Neural progenitor cell (in vitro differentiated cells): ENCODE measurements around the gene ETV6. TPM values are rescaled to one million over a fixed set of nuclear protein-coding genes. Genes with fewer than 3 reads are reported as not detected.

Source experiments
- DNase-seq: peaks from one replicate; pipeline ENCODE4 v3.0.0-alpha.2; 2016; ENCODE audit warnings: low spot score
- H2AFZ ChIP-seq: fragments of 200-600 bp; sonication (generic); replicated peaks from 2 replicates; pipeline ENCODE4 v1.6.1; 2016; ENCODE audit warnings: antibody characterized with exemption
- H3F3A ChIP-seq: fragments of 200-600 bp; sonication (generic); 2 replicates; pipeline ENCODE4 v1.6.1; 2016; ENCODE audit warnings: antibody characterized with exemption, low read depth
- H3K27ac ChIP-seq: fragments of 200-600 bp; sonication (generic); 2 replicates; pipeline ENCODE4 v1.5.1; 2016; ENCODE audit warnings: mild to moderate bottlenecking
- H3K27me3 ChIP-seq: fragments of 200-600 bp; sonication (generic); 2 replicates; pipeline ENCODE4 v1.6.1; 2016; ENCODE audit warnings: mild to moderate bottlenecking, moderate library complexity
- H3K36me3 ChIP-seq: fragments of 200-600 bp; sonication (generic); 2 replicates; pipeline ENCODE4 v1.5.1; 2016
- H3K4me1 ChIP-seq: fragments of 200-600 bp; sonication (generic); 2 replicates; pipeline ENCODE4 v1.6.1; 2016; ENCODE audit warnings: mixed run types
- H3K4me2 ChIP-seq: fragments of 200-600 bp; sonication (generic); 2 replicates; pipeline ENCODE4 v1.6.1; 2016
- H3K4me3 ChIP-seq: fragments of 200-600 bp; sonication (generic); 2 replicates; pipeline ENCODE4 v1.5.1; 2016
- H3K79me2 ChIP-seq: fragments of 200-600 bp; sonication (generic); 2 replicates; pipeline ENCODE4 v1.6.1; 2016; ENCODE audit warnings: low read depth
- H3K9ac ChIP-seq: fragments of 200-600 bp; sonication (generic); 2 replicates; pipeline ENCODE4 v1.6.1; 2016
- H3K9me3 ChIP-seq: fragments of 200-600 bp; sonication (generic); 2 replicates; pipeline ENCODE4 v1.5.1; 2016; ENCODE audit warnings: low read depth
- H4K20me1 ChIP-seq: fragments of 200-600 bp; sonication (generic); 2 replicates; pipeline ENCODE4 v1.6.1; 2016; ENCODE audit warnings: low read depth
- H3K27ac Mint-ChIP-seq: 3 replicates; pipeline ENCODE4 v1.8.0; 2021; ENCODE audit warnings: mixed read lengths
- H3K27me3 Mint-ChIP-seq: 2 replicates; pipeline ENCODE4 v1.8.0; 2022; ENCODE audit warnings: low read depth, mild to moderate bottlenecking, inconsistent platforms, moderate library complexity, mixed read lengths; ENCODE audit not compliant: insufficient read depth
- H3K36me3 Mint-ChIP-seq: 3 replicates; pipeline ENCODE4 v1.8.0; 2021; ENCODE audit warnings: mixed read lengths
- H3K4me1 Mint-ChIP-seq: 3 replicates; pipeline ENCODE4 v1.8.0; 2021; ENCODE audit warnings: mixed read lengths
- H3K4me3 Mint-ChIP-seq: 3 replicates; pipeline ENCODE4 v1.8.0; 2021; ENCODE audit warnings: mild to moderate bottlenecking, moderate library complexity, mixed read lengths
- H3K9me3 Mint-ChIP-seq: 3 replicates; pipeline ENCODE4 v1.8.0; 2020; ENCODE audit warnings: mixed read lengths
- CTCF ChIP-seq: fragments of 200-600 bp; sonication (generic); IDR thresholded peaks from 2 replicates; pipeline ENCODE4 v1.5.1; 2017; ENCODE audit warnings: antibody characterized with exemption, mild to moderate bottlenecking
- EZH2 ChIP-seq: fragments of 200-600 bp; sonication (generic); IDR thresholded peaks from 2 replicates; pipeline ENCODE4 v1.6.1; 2017; ENCODE audit warnings: antibody characterized with exemption, mild to moderate bottlenecking, moderate library complexity
- EZH2phosphoT487 ChIP-seq: fragments of 200-600 bp; sonication (generic); IDR thresholded peaks from 2 replicates; pipeline ENCODE4 v1.6.1; 2017; ENCODE audit warnings: antibody characterized with exemption
- total RNA-seq: library from RNA; depleted of rRNA; stranded (reverse); fragments of >200 nt; gene quantifications from 2 replicates; pipeline ENCODE4 v1.2.3, GENCODE V29; 2015; ENCODE audit warnings: low replicate concordance

The ETV6 gene
- total RNA-seq, 1 donor from 2014 or later = 6.2 TPM

- H3K4me3 ChIP-seq = no peak overlapping the region
- Mint-ChIP-seq H3K9me3 (no peaks in the 10 kb centered on the region), H3K36me3 (peaks cover 14% of the 10 kb centered on the region), H3K27ac (no peak overlapping the region), H3K27me3 (no peaks in the 10 kb centered on the region), H3K4me3 (no peak overlapping the region), H3K4me1 (peaks cover 26% of the 10 kb centered on the region)
- peaks cover 24% of the 10 kb centered on the region for H3K4me1 ChIP-seq
- H3K36me3 ChIP-seq = no peaks in the 10 kb centered on the region
- no peak overlapping the region for H3K27ac ChIP-seq
- no peak overlapping the region for H3K4me2 ChIP-seq
- H3K9ac ChIP-seq = no peak overlapping the region
- H3K27me3 ChIP-seq = no peaks in the 10 kb centered on the region
- no peaks in the 10 kb centered on the region for H4K20me1 ChIP-seq
- TF ChIP-seq CTCF = no peak
- no peak for TF ChIP-seq EZH2
- no peak for TF ChIP-seq EZH2phosphoT487
- H3F3A ChIP-seq = no peaks in the 10 kb centered on the region
- no peak for DNase-seq
- no peak overlapping the region for H2AFZ ChIP-seq
- no peaks in the 10 kb centered on the region for H3K79me2 ChIP-seq
- no peaks in the 10 kb centered on the region for H3K9me3 ChIP-seq
These were observed 103.1 kb downstream of the ETV6 start for GRCh38 chr12:11752403-11753149.

- H2AFZ ChIP-seq = no peak overlapping the region
- H4K20me1 ChIP-seq = no peaks in the 10 kb centered on the region
- H3F3A ChIP-seq = peaks cover 5% of the 10 kb centered on the region
- TF ChIP-seq CTCF = no peak
- no peak overlapping the region for H3K27ac Mint-ChIP-seq
- H3K9ac ChIP-seq = no peak overlapping the region
- H3K4me1 ChIP-seq = peaks cover 26% of the 10 kb centered on the region
- H3K4me3 Mint-ChIP-seq = no peak overlapping the region
- H3K27ac ChIP-seq = no peak overlapping the region
- no peaks in the 10 kb centered on the region for H3K36me3 ChIP-seq
- no peak for DNase-seq
- no peaks in the 10 kb centered on the region for H3K27me3 ChIP-seq
- peaks cover 26% of the 10 kb centered on the region for H3K4me1 Mint-ChIP-seq
- no peak overlapping the region for H3K4me2 ChIP-seq
- peaks cover 13% of the 10 kb centered on the region for H3K36me3 Mint-ChIP-seq
- H3K9me3 Mint-ChIP-seq = no peaks in the 10 kb centered on the region
- no peaks in the 10 kb centered on the region for H3K27me3 Mint-ChIP-seq
- H3K4me3 ChIP-seq = no peak overlapping the region
- no peaks in the 10 kb centered on the region for H3K79me2 ChIP-seq
- H3K9me3 ChIP-seq = no peaks in the 10 kb centered on the region
These were observed 103.7 kb downstream of the ETV6 start for GRCh38 chr12:11753150-11753499.

- Mint-ChIP-seq H3K27me3 (no peaks in the 10 kb centered on the region), H3K4me3 (no peak overlapping the region), H3K27ac (no peak overlapping the region)
These were observed 104.4 kb downstream of the ETV6 start for GRCh38 chr12:11753826-11754225.

More at GRCh38 chr12:11753826-11754225, 104.4 kb downstream of the ETV6 start:
- H3K36me3 Mint-ChIP-seq = peaks cover 13% of the 10 kb centered on the region
- peaks cover 33% of the 10 kb centered on the region for H3K4me1 ChIP-seq
- peaks cover 31% of the 10 kb centered on the region for H3K4me1 Mint-ChIP-seq
- no peak overlapping the region for H3K4me2 ChIP-seq
- DNase-seq = no peak
- TF ChIP-seq CTCF (no peak), EZH2phosphoT487 (no peak), EZH2 (no peak)
- H3K27me3 ChIP-seq = no peaks in the 10 kb centered on the region
- no peak overlapping the region for H3K27ac ChIP-seq
- no peak overlapping the region for H2AFZ ChIP-seq
- peaks cover 12% of the 10 kb centered on the region for H3F3A ChIP-seq
- H4K20me1 ChIP-seq = no peaks in the 10 kb centered on the region
- no peak overlapping the region for H3K4me3 ChIP-seq
- H3K9ac ChIP-seq = no peak overlapping the region
- H3K9me3 ChIP-seq = no peaks in the 10 kb centered on the region
- H3K79me2 ChIP-seq = no peaks in the 10 kb centered on the region
- no peaks in the 10 kb centered on the region for H3K9me3 Mint-ChIP-seq
- no peaks in the 10 kb centered on the region for H3K36me3 ChIP-seq
